Ovary (tissue), 3 donors: ENCODE results near the gene EEFSEC.

Source experiments
- CTCF ChIP-seq, 3 donors: fragments of 450-650 bp in 2 of 3; fragments of 200-600 bp in 1 of 3; IDR thresholded peaks; one replicate each; pipeline versions ENCODE4 v1.5.1 to v1.8.0; 2016 to 2022; ENCODE audit warnings: antibody characterized with exemption in 3 of 3, mild to moderate bottlenecking in 1 of 3
- EP300 ChIP-seq: sonication (generic); formaldehyde crosslinking; IDR thresholded peaks from one replicate; pipeline ENCODE4 v1.6.1; 2017; ENCODE audit warnings: antibody characterized with exemption
- POLR2A ChIP-seq: fragments of 450-650 bp; IDR thresholded peaks from one replicate; pipeline ENCODE4 v1.6.1; 2017; ENCODE audit warnings: antibody characterized with exemption, mild to moderate bottlenecking, moderate library complexity
- donor health status: DM: no; HTN: no; CAD: no.

- no peak for TF ChIP-seq POLR2A
- TF ChIP-seq CTCF (IDR thresholded peaks at IDR 0.05): no peak
- TF ChIP-seq EP300: no peak
Observed at GRCh38 chr3:128221328-128221727, 68.0 kb downstream of the EEFSEC start.
